SK-N-SH (cell line): Measurements from ENCODE around the gene COX6A1. TPM values are rescaled to one million over a fixed set of nuclear protein-coding genes. Genes with fewer than 3 reads are reported as not detected.

ENCODE experiments used
- CTCF ChIA-PET: fragments of 300-600, 350-600 bp; formaldehyde crosslinking; extraction: SDS; loops from one replicate; lab custom pipeline; 2021; lab: Yijun Ruan, JAX
- POLR2A ChIA-PET: fragments of 350-600 bp; sonication (Branson Sonifier 250); formaldehyde crosslinking; extraction: SDS; loops from one replicate; lab custom pipeline; 2020; ENCODE audit warnings: antibody characterized with exemption, inconsistent platforms; lab: Yijun Ruan, JAX
- DNase-seq: peaks from one replicate; pipeline ENCODE4 v3.0.0; 2012
- H2AFZ ChIP-seq: fragments of 200-600 bp; sonication (generic); 2 replicates; pipeline ENCODE4 v1.8.1; 2016; ENCODE audit warnings: antibody characterized with exemption, mild to moderate bottlenecking, low read depth
- H3F3A ChIP-seq: fragments of 200-600 bp; sonication (generic); replicated peaks from 2 replicates; pipeline ENCODE3; 2016; ENCODE audit warnings: antibody characterized with exemption, mild to moderate bottlenecking; ENCODE audit not compliant: insufficient read depth
- H3K27ac ChIP-seq, 2 experiments: fragments of 200-500 bp in 1 of 2; fragments of 200-600 bp in 1 of 2; sonication (Bioruptor generic) in 1 of 2; sonication (generic), shearing (Covaris generic) in 1 of 2; 2 replicates each; pipeline versions ENCODE4 v1.5.1 to v1.6.1; 2014 to 2016; ENCODE audit warnings: low read depth in 2 of 2, inconsistent platforms in 1 of 2, low read length in 1 of 2, mild to moderate bottlenecking in 1 of 2, mixed read lengths in 1 of 2
- H3K27me3 ChIP-seq: fragments of 200-600 bp; sonication (generic), shearing (Covaris generic); 2 replicates; pipeline ENCODE4 v1.6.1; 2016; ENCODE audit warnings: mixed run types; ENCODE audit not compliant: insufficient read depth
- H3K36me3 ChIP-seq, 2 experiments: fragments of 200-500 bp in 1 of 2; fragments of 200-600 bp in 1 of 2; sonication (Bioruptor generic) in 1 of 2; sonication (generic) in 1 of 2; replicated peaks in 1 of 2; 2 replicates each; pipeline versions ENCODE3 to v1.5.1; 2014 to 2016; ENCODE audit warnings: low read length in 1 of 2, mild to moderate bottlenecking in 1 of 2; ENCODE audit not compliant: insufficient read depth in 2 of 2, control insufficient read depth in 1 of 2
- H3K4me1 ChIP-seq, 2 experiments: fragments of 200-500 bp in 1 of 2; fragments of 200-600 bp in 1 of 2; sonication (Bioruptor generic) in 1 of 2; sonication (generic), shearing (Covaris generic) in 1 of 2; 2 replicates each; pipeline versions ENCODE4 v1.5.1 to v1.6.1; 2014 to 2016; ENCODE audit warnings: low read depth in 1 of 2, low read length in 1 of 2, mixed run types in 1 of 2; ENCODE audit not compliant: insufficient read depth in 2 of 2, control insufficient read depth in 1 of 2
- H3K4me2 ChIP-seq: fragments of 200-600 bp; sonication (generic), shearing (Covaris generic); 2 replicates; pipeline ENCODE4 v1.6.1; 2017; ENCODE audit warnings: mixed run types
- H3K4me3 ChIP-seq, 2 experiments: fragments of 200-500 bp in 1 of 2; fragments of 200-600 bp in 1 of 2; sonication (Bioruptor generic) in 1 of 2; sonication (generic), shearing (Covaris generic) in 1 of 2; 2 replicates each; pipeline versions ENCODE4 v1.5.1 to v1.8.1; 2014 to 2016; ENCODE audit warnings: low read depth in 2 of 2, inconsistent platforms in 1 of 2, low read length in 1 of 2, mild to moderate bottlenecking in 1 of 2, mixed read lengths in 1 of 2, moderate library complexity in 1 of 2
- H3K79me2 ChIP-seq: fragments of 200-600 bp; sonication (generic); 2 replicates; pipeline ENCODE4 v1.8.1; 2017; ENCODE audit warnings: mild to moderate bottlenecking; ENCODE audit not compliant: insufficient read depth
- H3K9ac ChIP-seq: fragments of 200-600 bp; sonication (generic); 2 replicates; pipeline ENCODE4 v1.6.1; 2017; ENCODE audit warnings: mixed run types
- H3K9me2 ChIP-seq: fragments of 200-600 bp; sonication (generic); 2 replicates; pipeline ENCODE4 v1.6.1; 2017; ENCODE audit warnings: mixed run types
- H3K9me3 ChIP-seq: fragments of 200-600 bp; sonication (generic); 2 replicates; pipeline ENCODE4 v1.6.1; 2017; ENCODE audit warnings: mixed run types, mild to moderate bottlenecking, moderate library complexity
- H4K20me1 ChIP-seq: fragments of 200-600 bp; sonication (generic); 2 replicates; pipeline ENCODE4 v1.6.1; 2017; ENCODE audit warnings: mild to moderate bottlenecking, mixed run types; ENCODE audit not compliant: insufficient read depth
- CTCF ChIP-seq: fragments of 200-600 bp; sonication (generic); IDR thresholded peaks from 2 replicates; pipeline ENCODE4 v1.6.1; 2017; ENCODE audit warnings: antibody characterized with exemption, mild to moderate bottlenecking, moderate library complexity
- EP300 ChIP-seq, 2 experiments: IDR thresholded peaks; 2 replicates each; pipeline versions ENCODE4 v1.4.0 to v1.6.1; 2012; ENCODE audit warnings: borderline replicate concordance in 1 of 2, low read depth in 1 of 2, low read length in 1 of 2
- EZH2phosphoT487 ChIP-seq: fragments of 200-600 bp; sonication (generic); IDR thresholded peaks from 2 replicates; pipeline ENCODE4 v1.6.1; 2017; ENCODE audit warnings: low read depth, mixed run types, mild to moderate bottlenecking, antibody characterized with exemption, moderate library complexity, borderline replicate concordance
- FOSL2 ChIP-seq: IDR thresholded peaks from 2 replicates; pipeline ENCODE4 v1.4.0; 2012; ENCODE audit warnings: low read depth, mild to moderate bottlenecking, moderate library complexity, borderline replicate concordance
- FOXJ3 ChIP-seq: sonication (generic); formaldehyde crosslinking; IDR thresholded peaks from 2 replicates; pipeline ENCODE4 v1.5.1; 2020; ENCODE audit warnings: mild to moderate bottlenecking, missing genetic modification reagents
- GABPA ChIP-seq: IDR thresholded peaks from 2 replicates; pipeline ENCODE4 v1.4.0; 2012; ENCODE audit warnings: low read depth, mild to moderate bottlenecking
- GATA2 ChIP-seq: sonication (generic); formaldehyde crosslinking; IDR thresholded peaks from 2 replicates; pipeline ENCODE4 v1.5.0; 2020; ENCODE audit warnings: mild to moderate bottlenecking, missing genetic modification reagents
- MEF2A ChIP-seq: IDR thresholded peaks from 2 replicates; pipeline ENCODE4 v1.4.0; 2012; ENCODE audit warnings: low read depth, borderline replicate concordance
- MXI1 ChIP-seq: IDR thresholded peaks from 2 replicates; pipeline ENCODE4 v1.6.1; 2012; ENCODE audit warnings: mild to moderate bottlenecking, low read depth, low read length, improper control_type of control experiment
- NFIC ChIP-seq: IDR thresholded peaks from 2 replicates; pipeline ENCODE4 v1.4.0; 2012; ENCODE audit warnings: borderline replicate concordance
- REST ChIP-seq: IDR thresholded peaks from 2 replicates; pipeline ENCODE4 v1.6.1; 2012; ENCODE audit warnings: mild to moderate bottlenecking, low read depth, low read length, moderate library complexity
- SIN3A ChIP-seq: IDR thresholded peaks from 2 replicates; pipeline ENCODE4 v1.6.1; 2012; ENCODE audit warnings: low read depth, mild to moderate bottlenecking, low read length, moderate library complexity, borderline replicate concordance
- SMC3 ChIP-seq: IDR thresholded peaks from 2 replicates; pipeline ENCODE4 v1.6.1; 2012; ENCODE audit warnings: low read depth, low read length, improper control_type of control experiment
- TAF1 ChIP-seq: IDR thresholded peaks from 2 replicates; pipeline ENCODE4 v1.6.1; 2012; ENCODE audit warnings: low read depth, mild to moderate bottlenecking, low read length, moderate library complexity, borderline replicate concordance
- YY1 ChIP-seq: IDR thresholded peaks from 2 replicates; pipeline ENCODE4 v1.4.0; 2012; ENCODE audit warnings: low read depth, mild to moderate bottlenecking
- WGBS: methylation state at CpG from one replicate; pipeline ENCODE4 v1.1.6; 2017; ENCODE audit warnings: low lambda C conversion rate; 5-methylcytosine and 5-hydroxymethylcytosine counted together
- polyA plus RNA-seq, 3 experiments: library from polyadenylated mRNA; depleted of rRNA; stranded (reverse); fragments of >200 nt; gene quantifications; 2 replicates each; pipeline ENCODE4 v1.2.3, GENCODE V29; 2012
- TF ChIP-seq, protein P1 (sequence below): IDR thresholded peaks from 2 replicates; pipeline ENCODE4; 2012
- TF ChIP-seq, protein P2 (sequence below): IDR thresholded peaks from 2 replicates; pipeline ENCODE4 v1.4.0; 2012; ENCODE audit warnings: low read depth, borderline replicate concordance
- TF ChIP-seq, protein P3 (sequence below): IDR thresholded peaks from 2 replicates; pipeline ENCODE4 v1.4.0; 2012; ENCODE audit warnings: low read depth, borderline replicate concordance
- TF ChIP-seq, protein P4 (sequence below): fragments of 150-350 bp; IDR thresholded peaks from 2 replicates; pipeline ENCODE4 v1.6.1; 2017; ENCODE audit warnings: antibody characterized with exemption, low read length, low read depth, borderline replicate concordance

COX6A1 gene
- polyA plus RNA-seq (2012; rRNA removed), result 1,149 and 1,199 TPM in 2 replicates
- 571 and 799 TPM in 2 replicates for polyA plus RNA-seq (2012; cell fraction: cytosol; rRNA removed)
- polyA plus RNA-seq (2012; cell fraction: nucleus; rRNA removed), result 370 and 664 TPM in 2 replicates

DNA sequence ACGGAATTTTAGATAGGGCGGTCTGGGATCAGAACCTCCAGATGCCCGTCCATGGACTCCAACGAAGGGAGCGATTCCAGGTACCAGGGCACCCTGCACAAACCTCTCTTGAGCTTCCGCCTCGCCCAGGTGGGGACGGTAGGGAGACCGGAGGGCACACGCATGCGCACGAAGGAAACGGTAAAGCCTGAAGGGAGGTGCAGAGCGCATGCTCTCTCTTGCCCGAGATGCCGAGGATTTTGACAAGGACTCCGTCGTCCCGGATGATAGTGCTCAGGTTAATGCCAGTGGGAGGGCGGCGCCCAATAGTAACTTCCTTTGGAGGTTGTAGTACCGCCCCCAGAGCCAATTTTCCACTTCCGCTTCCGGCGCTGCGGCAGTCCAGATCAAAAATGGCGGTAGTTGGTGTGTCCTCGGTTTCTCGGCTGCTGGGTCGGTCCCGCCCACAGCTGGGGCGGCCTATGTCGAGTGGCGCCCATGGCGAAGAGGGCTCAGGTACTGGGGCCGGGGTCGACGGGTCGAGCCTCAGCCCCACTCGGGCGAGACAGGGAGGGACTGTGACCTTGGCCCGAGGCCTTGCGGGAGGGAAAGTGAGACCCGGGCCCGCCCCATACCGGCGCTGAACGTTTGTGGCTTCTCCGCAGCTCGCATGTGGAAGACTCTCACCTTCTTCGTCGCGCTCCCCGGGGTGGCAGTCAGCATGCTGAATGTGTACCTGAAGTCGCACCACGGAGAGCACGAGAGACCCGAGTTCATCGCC, at the start of gene COX6A1:
TSS of gene COX6A1 (plus strand) at position 379 of the 760 bp plus-strand sequence. CDS start at position 393, 14 bp downstream.
- H3K9me3 ChIP-seq, result no peaks in the 10 kb centered on the region
- TF ChIP-seq FOSL2, result no peak
- TF ChIP-seq TAF1, result peak; percentile 95
- peak; percentile 93 for TF ChIP-seq GABPA
- TF ChIP-seq, protein P1, sequence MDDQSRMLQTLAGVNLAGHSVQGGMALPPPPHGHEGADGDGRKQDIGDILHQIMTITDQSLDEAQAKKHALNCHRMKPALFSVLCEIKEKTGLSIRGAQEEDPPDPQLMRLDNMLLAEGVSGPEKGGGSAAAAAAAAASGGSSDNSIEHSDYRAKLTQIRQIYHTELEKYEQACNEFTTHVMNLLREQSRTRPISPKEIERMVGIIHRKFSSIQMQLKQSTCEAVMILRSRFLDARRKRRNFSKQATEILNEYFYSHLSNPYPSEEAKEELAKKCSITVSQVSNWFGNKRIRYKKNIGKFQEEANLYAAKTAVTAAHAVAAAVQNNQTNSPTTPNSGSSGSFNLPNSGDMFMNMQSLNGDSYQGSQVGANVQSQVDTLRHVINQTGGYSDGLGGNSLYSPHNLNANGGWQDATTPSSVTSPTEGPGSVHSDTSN, result no peak
- TF ChIP-seq REST, result peak; percentile 24; the same call in 1 of the 2 replicates
- TF ChIP-seq YY1, result peak; percentile 96
- peak; percentile 78 for TF ChIP-seq MXI1
- TF ChIP-seq EZH2phosphoT487, result no peak
- TF ChIP-seq, protein P2, sequence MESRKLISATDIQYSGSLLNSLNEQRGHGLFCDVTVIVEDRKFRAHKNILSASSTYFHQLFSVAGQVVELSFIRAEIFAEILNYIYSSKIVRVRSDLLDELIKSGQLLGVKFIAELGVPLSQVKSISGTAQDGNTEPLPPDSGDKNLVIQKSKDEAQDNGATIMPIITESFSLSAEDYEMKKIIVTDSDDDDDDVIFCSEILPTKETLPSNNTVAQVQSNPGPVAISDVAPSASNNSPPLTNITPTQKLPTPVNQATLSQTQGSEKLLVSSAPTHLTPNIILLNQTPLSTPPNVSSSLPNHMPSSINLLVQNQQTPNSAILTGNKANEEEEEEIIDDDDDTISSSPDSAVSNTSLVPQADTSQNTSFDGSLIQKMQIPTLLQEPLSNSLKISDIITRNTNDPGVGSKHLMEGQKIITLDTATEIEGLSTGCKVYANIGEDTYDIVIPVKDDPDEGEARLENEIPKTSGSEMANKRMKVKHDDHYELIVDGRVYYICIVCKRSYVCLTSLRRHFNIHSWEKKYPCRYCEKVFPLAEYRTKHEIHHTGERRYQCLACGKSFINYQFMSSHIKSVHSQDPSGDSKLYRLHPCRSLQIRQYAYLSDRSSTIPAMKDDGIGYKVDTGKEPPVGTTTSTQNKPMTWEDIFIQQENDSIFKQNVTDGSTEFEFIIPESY, result no peak
- no peak for TF ChIP-seq CTCF
- TF ChIP-seq, protein P3, sequence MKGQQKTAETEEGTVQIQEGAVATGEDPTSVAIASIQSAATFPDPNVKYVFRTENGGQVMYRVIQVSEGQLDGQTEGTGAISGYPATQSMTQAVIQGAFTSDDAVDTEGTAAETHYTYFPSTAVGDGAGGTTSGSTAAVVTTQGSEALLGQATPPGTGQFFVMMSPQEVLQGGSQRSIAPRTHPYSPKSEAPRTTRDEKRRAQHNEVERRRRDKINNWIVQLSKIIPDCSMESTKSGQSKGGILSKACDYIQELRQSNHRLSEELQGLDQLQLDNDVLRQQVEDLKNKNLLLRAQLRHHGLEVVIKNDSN, result no peak
- TF ChIP-seq MEF2A, result no peak
- TF ChIP-seq GATA2 (CRISPR knock-in tag), result no peak
- no peak for TF ChIP-seq FOXJ3 (CRISPR knock-in tag)
- TF ChIP-seq, protein P4, sequence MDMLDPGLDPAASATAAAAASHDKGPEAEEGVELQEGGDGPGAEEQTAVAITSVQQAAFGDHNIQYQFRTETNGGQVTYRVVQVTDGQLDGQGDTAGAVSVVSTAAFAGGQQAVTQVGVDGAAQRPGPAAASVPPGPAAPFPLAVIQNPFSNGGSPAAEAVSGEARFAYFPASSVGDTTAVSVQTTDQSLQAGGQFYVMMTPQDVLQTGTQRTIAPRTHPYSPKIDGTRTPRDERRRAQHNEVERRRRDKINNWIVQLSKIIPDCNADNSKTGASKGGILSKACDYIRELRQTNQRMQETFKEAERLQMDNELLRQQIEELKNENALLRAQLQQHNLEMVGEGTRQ, result no peak
- 0 out of 2 replicates have a peak, but pooled peaks have one; percentile 4 for TF ChIP-seq SMC3
- TF ChIP-seq SIN3A, result peak; percentile 65; the same call in 1 of the 2 replicates
- TF ChIP-seq NFIC, result no peak
- peak in 1 of 2 experiments; percentile 28; a peak in 1 of 4 replicates for TF ChIP-seq EP300 (IDR thresholded peaks at IDR 0.05; ENCODE audit: borderline replicate concordance in 1 of 2, low read depth in 1 of 2, low read length in 1 of 2)

More for the DNA sequence above, at the start of gene COX6A1:
- Histone ChIP-seq H3K79me2 (peaks cover 47% of the 10 kb centered on the region), H3K4me3 (peak within 1 kb of the TSS; percentile 70 to 93), H3K27ac (peak within 1 kb of the TSS; percentile 58 to 83; a peak in 3 of 4 replicates), H3K4me2 (peak within 1 kb of the TSS; percentile 74), H3K9me2 (no peaks in the 10 kb centered on the region), H4K20me1 (peaks cover 10% of the 10 kb centered on the region), H3K36me3 (peaks cover 5 to 27% of the 10 kb centered on the region in 2 experiments), H3K4me1 (peaks cover 0 to 11% of the 10 kb centered on the region in 2 experiments; a peak in 2 of 4 replicates), H2AFZ (peak within 1 kb of the TSS; percentile 88), H3F3A (peaks cover 23% of the 10 kb centered on the region), H3K27me3 (no peaks in the 10 kb centered on the region), H3K9ac (peak within 1 kb of the TSS; percentile 70)
- POLR2A ChIA-PET, result interaction anchor here (0.6 to 1.5 kb wide), 7 partner anchors 48 to 281 kb away, joined by 3 to 6 read pairs (median 3); partner anchors contain the start of genes DYNLL1, RNU4-1, RNU4-2 and RPLP0
- peak; percentile 93 for DNase-seq
- CTCF ChIA-PET, result interaction anchor here (1.1 to 2.6 kb wide), 7 partner anchors 8 to 81 kb away, joined by 3 to 9 read pairs (median 5); partner anchors contain the start of gene SRSF9
- 2% methylated on average over 28 of the region's 59 CpGs for WGBS
